ENCODE results near the gene LAMA2. TPM values are rescaled to one million over a fixed set of nuclear protein-coding genes. Genes with fewer than 3 reads are reported as not detected.
A peak's percentile ranks its signal among the peaks of the same experiment; 100 is the strongest.

LAMA2 gene
- total and polyA plus RNA-seq, 2 donors (not counting 3 experiments of a cell fraction or from before 2014, with no cell fraction given): 0.51 to 0.75 TPM

DNA sequence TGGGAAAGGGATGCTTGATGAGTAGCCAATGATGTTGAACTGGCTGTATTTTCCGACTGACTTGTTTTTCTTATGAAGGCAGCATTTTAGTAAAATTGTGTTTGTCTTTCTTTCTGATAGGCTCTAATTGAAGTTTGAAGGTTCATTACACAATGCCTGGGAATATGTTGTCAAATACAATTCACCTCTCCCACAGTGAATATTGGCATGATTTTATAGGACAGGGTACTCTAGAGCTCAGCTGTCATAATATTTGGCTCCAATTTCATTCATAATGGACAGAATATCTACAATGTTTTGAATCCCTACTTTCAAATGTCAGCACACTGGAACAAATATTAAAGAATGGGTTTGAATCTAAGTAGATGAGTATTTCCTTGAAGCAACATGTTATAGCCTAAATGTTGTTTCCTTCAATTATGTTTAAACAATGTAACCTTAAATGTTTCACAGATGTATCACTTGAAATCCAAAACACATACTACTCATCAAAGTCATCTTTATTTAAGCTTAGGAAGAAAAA, 81.4 kb downstream of the LAMA2 start:
- H3K4me2 ChIP-seq (ENCODE audit: insufficient read depth, low read length): peak overlapping the region; percentile 12
- no peaks in the 10 kb centered on the region for H3K9me3 ChIP-seq (replicated peaks; ENCODE audit: control insufficient read depth, insufficient read depth, low read length)
- dilution Hi-C loops (cut with MboI; ENCODE audit: extremely low pct_ligation_motif_present, low sequenced_read_pairs): no loop called here
- no peak overlapping the region for H3K4me3 ChIP-seq (replicated peaks in 1 of 3; ENCODE audit: insufficient read depth in 1 of 3, low read depth in 1 of 3, low read length in 3 of 3)
- peak; percentile 49 for FAIRE-seq
- H3K79me2 ChIP-seq (ENCODE audit: control insufficient read depth, insufficient read depth, low read length): no peaks in the 10 kb centered on the region
- H3K27ac ChIP-seq (ENCODE audit: insufficient read depth, low read depth, low read length): no peak overlapping the region
- ChIA-PET POLR2A (no interaction called here), CTCF (no interaction called here)
- intact Hi-C loops (cut with micrococcal nuclease): no loop called here
- H3K9ac ChIP-seq (replicated peaks; ENCODE audit: extremely low read depth, insufficient read depth, low read length): no peak overlapping the region
- H2AFZ ChIP-seq (ENCODE audit: low read depth, low read length): no peak overlapping the region
- DNase-seq (ENCODE audit: low read depth, low spot score): peak; percentile 51
- TF ChIP-seq GATA2 (IDR thresholded peaks at IDR 0.05; ENCODE audit: insufficient read depth, insufficient read length, low read depth, low read length): no peak
- no peak for TF ChIP-seq POLR2AphosphoS5 (IDR thresholded peaks at IDR 0.05; ENCODE audit: insufficient read depth, low read depth, low read length)
- no peak for TF ChIP-seq JUN (IDR thresholded peaks at IDR 0.05; ENCODE audit: borderline replicate concordance, insufficient read depth, insufficient read length, low read depth)
- no peak for TF ChIP-seq CTCF (IDR thresholded peaks at IDR 0.05; ENCODE audit: extremely low read depth in 1 of 2, insufficient read depth in 1 of 2, low read depth in 1 of 2, low read length in 2 of 2)
- no peak for TF ChIP-seq POLR2A (IDR thresholded peaks at IDR 0.05; ENCODE audit: low read depth, low read length)
- TF ChIP-seq MYC (IDR thresholded peaks at IDR 0.05; ENCODE audit: low read depth, low read length): no peak
- no peak for TF ChIP-seq EZH2 (IDR thresholded peaks at IDR 0.05; ENCODE audit: borderline replicate concordance, low read depth, low read length, severe bottlenecking)
- TF ChIP-seq MAX (IDR thresholded peaks at IDR 0.05; ENCODE audit: insufficient read depth, insufficient read length): no peak
- TF ChIP-seq FOS (IDR thresholded peaks at IDR 0.05; ENCODE audit: borderline replicate concordance, insufficient read depth, low read length): no peak
- no peaks in the 10 kb centered on the region for H3K36me3 ChIP-seq (ENCODE audit: control insufficient read depth in 2 of 2, extremely low read depth in 1 of 2, insufficient read depth in 2 of 2, low read length in 2 of 2)
- no peaks in the 10 kb centered on the region for H3K4me1 ChIP-seq (ENCODE audit: control insufficient read depth, extremely low read depth, insufficient read depth, low read length)
- H3K9me1 ChIP-seq (replicated peaks; ENCODE audit: control insufficient read depth, extremely low read depth, insufficient read depth, low read length): no peaks in the 10 kb centered on the region
- BruUV-seq (replicated peaks): no TSS peak
- no peaks in the 10 kb centered on the region for H4K20me1 ChIP-seq (replicated peaks; ENCODE audit: control insufficient read depth, extremely low read depth, insufficient read depth, low read length)
- peaks cover 0 to 1% of the 10 kb centered on the region in 2 experiments for H3K27me3 ChIP-seq (ENCODE audit: control insufficient read depth in 2 of 2, insufficient read depth in 2 of 2, low read length in 2 of 2)

Measured in endothelial cell of umbilical vein (primary cell).